ENCODE data around the gene BCAR3.

The BCAR3 gene

GRCh38 chr1:93690921-93691789, 9.5 kb upstream of the BCAR3 start:
- no peak for TF ChIP-seq CTCF (IDR thresholded peaks at IDR 0.05)

DNA sequence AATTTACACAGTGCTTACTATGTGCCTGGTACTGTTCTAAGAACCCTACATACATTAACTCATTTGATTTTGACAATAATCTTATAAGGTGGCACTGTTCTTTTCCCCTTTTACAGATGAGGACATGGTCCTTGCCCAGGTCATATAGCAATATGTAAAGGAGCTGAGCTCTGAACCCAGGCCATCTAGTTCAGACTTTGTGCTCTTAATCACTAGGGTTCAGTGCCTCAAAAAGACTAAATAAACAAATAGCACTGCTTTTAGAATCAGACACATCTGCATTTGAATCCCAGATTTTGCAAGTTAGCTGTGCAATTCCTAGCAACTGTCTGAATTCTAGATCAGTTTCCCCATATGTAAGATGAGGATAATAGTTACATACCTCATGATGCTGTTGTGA, 8.7 kb upstream of the BCAR3 start:
- no peak for TF ChIP-seq CTCF (IDR thresholded peaks at IDR 0.05)

DNA sequence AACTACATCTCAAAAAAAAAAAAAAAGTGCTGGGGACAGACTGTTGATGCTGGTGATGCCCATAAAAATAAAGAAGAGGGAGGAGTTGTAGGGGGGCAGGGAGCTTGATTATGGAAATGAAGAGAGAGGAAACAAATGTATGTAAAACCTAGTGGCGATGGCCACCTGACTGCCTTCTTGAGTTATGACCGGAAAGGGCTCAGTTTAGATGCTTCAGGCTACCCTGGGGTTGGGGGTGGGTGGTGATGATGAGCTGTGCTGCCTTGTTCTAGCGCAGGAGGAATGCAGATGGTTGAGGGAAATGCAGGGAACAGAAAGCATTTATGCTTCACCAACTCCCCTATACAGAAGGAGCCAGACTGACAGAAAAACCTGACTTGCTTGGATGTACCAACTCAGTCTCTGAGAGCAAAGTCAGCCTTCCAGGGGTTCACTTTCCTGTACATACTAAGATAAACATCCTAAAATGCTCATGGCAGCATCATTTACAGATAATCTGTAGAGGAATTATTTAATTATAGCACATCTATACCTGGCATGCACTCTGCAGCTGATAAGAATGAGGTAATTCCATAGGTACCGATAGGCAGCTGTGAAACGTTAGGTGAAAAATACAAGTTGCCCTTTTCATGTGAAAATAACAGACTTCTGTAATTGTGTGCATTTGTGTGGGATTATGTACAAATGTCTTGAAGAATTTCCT, 8.0 kb upstream of the BCAR3 start:
- no peak for TF ChIP-seq CTCF (IDR thresholded peaks at IDR 0.05)

DNA sequence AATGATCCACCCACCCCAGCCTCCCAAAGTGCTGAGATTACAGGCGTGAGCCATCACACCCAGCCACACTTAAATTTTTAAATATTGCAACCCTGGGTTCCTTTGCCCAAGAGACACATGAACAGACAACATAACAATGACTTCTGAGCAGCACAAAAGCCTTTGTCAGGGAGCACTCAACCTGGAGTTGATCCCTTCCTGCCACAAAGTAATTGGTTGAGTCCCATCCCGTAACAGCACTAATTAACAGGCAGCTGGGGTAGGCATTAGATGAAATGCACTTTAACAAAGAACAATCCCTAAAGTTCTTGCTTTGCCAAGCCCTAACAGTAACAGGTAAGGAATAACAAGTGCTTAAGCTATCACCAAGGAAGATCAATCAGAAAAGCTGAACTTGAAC, 5.9 kb upstream of the BCAR3 start:
- TF ChIP-seq CTCF (IDR thresholded peaks at IDR 0.05): no peak

GRCh38 chr1:93686504-93687250, 5.0 kb upstream of the BCAR3 start:
- TF ChIP-seq CTCF (IDR thresholded peaks at IDR 0.05): no peak

DNA sequence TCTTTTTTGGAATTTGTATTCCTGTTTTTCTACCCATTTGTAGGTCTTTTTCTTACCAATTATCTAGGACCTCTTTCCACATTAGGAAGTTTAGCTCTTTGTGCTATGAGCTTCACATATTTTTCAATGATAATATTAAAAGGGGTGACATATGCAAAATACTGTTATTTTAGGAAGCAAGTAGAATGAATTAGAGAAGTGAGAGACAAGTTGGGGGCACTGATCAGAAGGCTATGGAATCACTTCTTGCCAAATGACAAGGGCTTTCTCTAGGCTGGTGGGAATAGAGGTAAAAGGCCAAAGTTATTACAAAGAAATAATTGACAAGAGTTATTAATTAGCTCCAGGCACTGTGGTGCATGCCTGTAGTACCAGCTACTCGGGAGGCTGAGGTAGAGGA, 4.3 kb upstream of the BCAR3 start:
- no peak for TF ChIP-seq CTCF (IDR thresholded peaks at IDR 0.05)

GRCh38 chr1:93683234-93683633, 1.6 kb upstream of the BCAR3 start:
- no peak for TF ChIP-seq CTCF (IDR thresholded peaks at IDR 0.05)

All from LNCAP (cell line).